Neuronal stem cell (in vitro differentiated cells): ENCODE results near the gene TMEM121.

Source experiments
- DNase-seq: peaks from one replicate; pipeline ENCODE4 v3.0.0-alpha.2; 2013; ENCODE audit warnings: low spot score
- H2AFZ ChIP-seq: one replicate; pipeline ENCODE4 v1.6.1; 2013; ENCODE audit warnings: mild to moderate bottlenecking, low read length, inconsistent platforms
- H2AK5ac ChIP-seq: 2 replicates; pipeline ENCODE4 v1.6.1; 2013; ENCODE audit warnings: low read depth, mild to moderate bottlenecking, inconsistent platforms, low read length, moderate library complexity, mixed read lengths
- H2BK120ac ChIP-seq: 2 replicates; pipeline ENCODE4 v1.6.1; 2013; ENCODE audit warnings: low read depth, mild to moderate bottlenecking, inconsistent platforms, low read length, moderate library complexity, mixed read lengths
- H2BK12ac ChIP-seq: one replicate; pipeline ENCODE4 v1.6.1; 2013; ENCODE audit warnings: low read length, inconsistent platforms
- H2BK15ac ChIP-seq: 2 replicates; pipeline ENCODE4 v1.6.1; 2013; ENCODE audit warnings: mild to moderate bottlenecking, low read length, inconsistent platforms, mixed read lengths
- H2BK5ac ChIP-seq: one replicate; pipeline ENCODE4 v1.6.1; 2013; ENCODE audit warnings: inconsistent platforms, mild to moderate bottlenecking, low read length, moderate library complexity
- H3K14ac ChIP-seq: one replicate; pipeline ENCODE4 v1.6.1; 2013; ENCODE audit warnings: low read length, inconsistent platforms
- H3K18ac ChIP-seq: 2 replicates; pipeline ENCODE4 v1.6.1; 2013; ENCODE audit warnings: low read length, inconsistent platforms
- H3K23ac ChIP-seq: 2 replicates; pipeline ENCODE4 v1.6.1; 2013; ENCODE audit warnings: low read depth, mild to moderate bottlenecking, mixed read lengths, low read length, inconsistent platforms; ENCODE audit not compliant: poor library complexity
- H3K27ac ChIP-seq: replicated peaks from 3 replicates; pipeline ENCODE4 v1.5.1; 2013; ENCODE audit warnings: low read length, inconsistent platforms
- H3K27me3 ChIP-seq, 3 experiments: 2 replicates each; pipeline ENCODE4 v1.6.1; 2013; ENCODE audit warnings: low read length in 3 of 3, mild to moderate bottlenecking in 2 of 3, inconsistent platforms in 1 of 3, low read depth in 1 of 3, mixed read lengths in 1 of 3, moderate library complexity in 1 of 3; ENCODE audit not compliant: control insufficient read depth in 3 of 3, insufficient read depth in 3 of 3
- H3K36me3 ChIP-seq, 2 donors: replicated peaks in 1 of 2; 2 replicates each; pipeline ENCODE4 v1.6.1; 2013; ENCODE audit warnings: low read length in 2 of 2; ENCODE audit not compliant: control insufficient read depth in 2 of 2, insufficient read depth in 2 of 2
- H3K4ac ChIP-seq: 2 replicates; pipeline ENCODE4 v1.6.1; 2013; ENCODE audit warnings: inconsistent platforms, mild to moderate bottlenecking, low read length, moderate library complexity
- H3K4me1 ChIP-seq, 2 donors: 1 replicate in 1 of 2; 2 replicates in 1 of 2; pipeline ENCODE4 v1.6.1; 2013; ENCODE audit warnings: low read length in 2 of 2, low read depth in 1 of 2; ENCODE audit not compliant: control insufficient read depth in 2 of 2, insufficient read depth in 1 of 2
- H3K4me2 ChIP-seq: one replicate; pipeline ENCODE4 v1.6.1; 2013; ENCODE audit warnings: mild to moderate bottlenecking, low read length, inconsistent platforms; ENCODE audit not compliant: insufficient read depth, poor library complexity, severe bottlenecking
- H3K4me3 ChIP-seq, 2 donors: 2 replicates each; pipeline ENCODE4 v1.5.1; 2013; ENCODE audit warnings: low read length in 2 of 2, mild to moderate bottlenecking in 2 of 2, inconsistent platforms in 1 of 2, moderate library complexity in 1 of 2
- H3K79me1 ChIP-seq: one replicate; pipeline ENCODE4 v1.6.1; 2013; ENCODE audit warnings: low read depth, mild to moderate bottlenecking, inconsistent platforms, low read length, moderate library complexity
- H3K9ac ChIP-seq: one replicate; pipeline ENCODE4 v1.6.1; 2013; ENCODE audit warnings: mild to moderate bottlenecking, low read depth, low read length, inconsistent platforms; ENCODE audit not compliant: poor library complexity
- H3K9me3 ChIP-seq, 2 donors: replicated peaks in 1 of 2; 2 replicates each; pipeline versions ENCODE3 to v1.6.1; 2013; ENCODE audit warnings: low read length in 2 of 2, mild to moderate bottlenecking in 2 of 2, inconsistent platforms in 1 of 2, low read depth in 1 of 2, mixed read lengths in 1 of 2, moderate library complexity in 1 of 2; ENCODE audit not compliant: control insufficient read depth in 2 of 2, insufficient read depth in 1 of 2
- H4K8ac ChIP-seq: one replicate; pipeline ENCODE4 v1.6.1; 2013; ENCODE audit warnings: low read depth, mild to moderate bottlenecking, inconsistent platforms, low read length, moderate library complexity
- H4K91ac ChIP-seq: one replicate; pipeline ENCODE4 v1.6.1; 2013; ENCODE audit warnings: low read length, low read depth, mild to moderate bottlenecking, inconsistent platforms; ENCODE audit not compliant: poor library complexity
- WGBS, 2 donors: extraction: QIAGEN DNeasy Blood & Tissue Kit; methylation state at CpG; one replicate each; pipeline ENCODE4 v1.1.7; 2013; ENCODE audit warnings: missing lambda C conversion rate in 2 of 2, mixed read lengths in 1 of 2; ENCODE audit not compliant: insufficient read length in 2 of 2, insufficient replicate concordance in 1 of 2; ENCODE audit errors: extremely low coverage in 2 of 2; 5-methylcytosine and 5-hydroxymethylcytosine counted together

The TMEM121 gene

DNA sequence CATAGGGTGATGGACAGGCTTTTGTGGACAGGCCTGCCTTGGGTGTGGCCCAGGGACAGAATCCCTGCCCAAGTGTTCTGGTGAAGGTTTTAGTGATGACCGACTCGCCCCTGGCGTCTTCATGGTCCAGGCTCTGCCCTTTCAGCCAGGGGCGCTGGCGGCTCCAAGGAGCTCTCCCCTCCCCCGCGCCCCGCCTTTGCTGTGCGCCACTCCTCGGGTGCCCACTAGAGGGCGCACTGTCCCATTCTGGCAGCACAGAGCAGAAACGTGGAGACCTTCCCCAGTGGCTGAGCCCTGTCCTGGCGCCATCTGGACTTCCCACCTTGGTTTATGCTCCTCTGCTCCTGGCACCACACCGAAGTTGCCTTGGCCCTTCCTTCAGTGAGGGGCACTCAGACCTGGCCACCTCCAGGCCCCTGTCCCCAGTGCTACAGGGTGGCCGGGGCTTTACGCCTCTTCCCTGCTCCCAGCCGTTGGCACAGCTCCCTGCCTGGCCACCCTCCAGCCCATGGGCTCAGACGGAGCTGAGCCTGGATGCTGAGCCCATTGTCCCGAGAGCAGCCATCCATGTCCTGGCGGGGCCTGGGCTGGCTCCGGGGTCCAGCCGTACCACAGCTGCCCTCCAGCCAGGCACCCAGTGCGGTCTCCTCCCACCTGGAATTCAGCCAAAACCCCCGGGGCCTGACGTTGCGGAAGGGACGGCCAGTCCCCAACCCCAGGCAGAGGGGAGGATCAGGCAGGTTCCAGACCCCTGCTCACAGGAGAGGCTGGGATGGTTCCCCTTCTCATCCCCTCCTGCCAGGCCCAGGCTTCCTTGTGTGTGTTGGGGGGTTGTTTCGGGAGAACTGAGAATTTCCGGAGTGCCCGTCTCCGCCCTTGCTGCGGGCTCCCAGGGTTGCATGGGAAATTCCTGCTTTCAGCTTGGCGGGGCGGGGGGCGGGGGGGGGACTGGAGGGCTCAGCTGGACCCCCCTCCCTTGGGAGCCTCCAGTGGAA is 45.3 kb upstream of the TMEM121 start:
- Histone ChIP-seq H3K79me1 (peaks cover 5% of the 10 kb centered on the region), H2BK5ac (peak overlapping the region; percentile 82), H3K4me2 (peak overlapping the region; percentile 48), H3K9ac (no peak overlapping the region), H4K91ac (peak overlapping the region; percentile 89), H3K27me3 (peaks cover 0 to 60% (median 22%) of the 10 kb centered on the region in 3 experiments), H3K9me3 (peaks cover 0 to 6% of the 10 kb centered on the region in 2 donors), H3K36me3 (no peaks in the 10 kb centered on the region), H4K8ac (peak overlapping the region; percentile 92), H3K23ac (peak overlapping the region; percentile 93), H3K18ac (peak overlapping the region; percentile 100), H3K27ac (no peak overlapping the region), H2BK15ac (peak overlapping the region; percentile 100), H3K4me1 (peaks cover 51 to 72% of the 10 kb centered on the region in 2 donors), H2AK5ac (peak overlapping the region; percentile 100), H3K4me3 (peak overlapping the region in 1 of 2 donors; percentile 5), H2AFZ (no peak overlapping the region), H3K14ac (peak overlapping the region; percentile 99), H2BK120ac (peak overlapping the region; percentile 99), H3K4ac (peak overlapping the region; percentile 93), H2BK12ac (peak overlapping the region; percentile 97)
- peak; percentile 88 for DNase-seq
- no CpG with 5 or more reads among the region's 35 CpGs for WGBS, 2 donors

DNA sequence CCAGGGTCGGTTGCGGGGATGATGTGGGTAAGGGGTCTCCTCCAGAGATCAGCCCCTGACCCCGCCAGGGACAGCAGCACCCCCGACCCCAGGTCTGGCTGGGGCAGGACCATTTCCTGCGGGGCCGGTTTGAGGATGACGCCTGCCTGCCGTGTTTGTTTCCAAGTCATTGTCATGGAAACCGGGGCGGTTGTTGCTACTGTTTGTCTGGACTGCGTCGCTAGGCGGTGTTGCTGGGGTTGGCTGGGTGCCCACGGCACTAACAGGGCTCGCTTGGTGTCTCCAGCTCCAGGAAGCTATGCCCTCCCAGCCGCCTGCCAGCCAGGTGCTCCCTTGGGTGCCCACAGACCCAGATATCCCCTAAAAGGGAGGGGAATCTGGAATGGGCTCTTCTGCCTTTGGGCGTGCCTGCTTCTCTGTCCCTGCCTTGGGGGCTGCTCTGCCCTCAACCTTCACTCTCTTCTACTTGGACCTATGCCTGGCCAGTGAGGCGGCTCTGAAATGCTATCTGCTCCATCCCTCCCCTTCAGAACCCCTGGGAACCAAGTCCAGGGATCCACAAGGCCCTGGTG is 44.4 kb upstream of the TMEM121 start:
- H2BK120ac ChIP-seq, result peak overlapping the region; percentile 21
- H3K9ac ChIP-seq, result no peak overlapping the region
- H3K23ac ChIP-seq, result peak overlapping the region; percentile 30
- peak overlapping the region; percentile 97 for H2BK12ac ChIP-seq
- H2BK5ac ChIP-seq, result peak overlapping the region; percentile 83
- H2AFZ ChIP-seq, result no peak overlapping the region
- no peak overlapping the region for H4K8ac ChIP-seq
- H2BK15ac ChIP-seq, result peak overlapping the region; percentile 60
- H2AK5ac ChIP-seq, result peak overlapping the region; percentile 77
- H3K4me3 ChIP-seq, result no peak overlapping the region
- H3K4me1 ChIP-seq, result peaks cover 50 to 63% of the 10 kb centered on the region in 2 donors
- H4K91ac ChIP-seq, result no peak overlapping the region
- no CpG with 5 or more reads among the region's 18 CpGs for WGBS, 2 donors
- H3K4ac ChIP-seq, result peak overlapping the region; percentile 92
- no peaks in the 10 kb centered on the region for H3K36me3 ChIP-seq
- DNase-seq, result no peak
- peak overlapping the region; percentile 55 for H3K4me2 ChIP-seq
- peaks cover 5% of the 10 kb centered on the region for H3K79me1 ChIP-seq
- H3K27ac ChIP-seq, result no peak overlapping the region
- peaks cover 0 to 60% (median 21%) of the 10 kb centered on the region in 3 experiments for H3K27me3 ChIP-seq
- H3K9me3 ChIP-seq, result peaks cover 0 to 6% of the 10 kb centered on the region in 2 donors
- no peak overlapping the region for H3K14ac ChIP-seq
- H3K18ac ChIP-seq, result peak overlapping the region; percentile 33

DNA sequence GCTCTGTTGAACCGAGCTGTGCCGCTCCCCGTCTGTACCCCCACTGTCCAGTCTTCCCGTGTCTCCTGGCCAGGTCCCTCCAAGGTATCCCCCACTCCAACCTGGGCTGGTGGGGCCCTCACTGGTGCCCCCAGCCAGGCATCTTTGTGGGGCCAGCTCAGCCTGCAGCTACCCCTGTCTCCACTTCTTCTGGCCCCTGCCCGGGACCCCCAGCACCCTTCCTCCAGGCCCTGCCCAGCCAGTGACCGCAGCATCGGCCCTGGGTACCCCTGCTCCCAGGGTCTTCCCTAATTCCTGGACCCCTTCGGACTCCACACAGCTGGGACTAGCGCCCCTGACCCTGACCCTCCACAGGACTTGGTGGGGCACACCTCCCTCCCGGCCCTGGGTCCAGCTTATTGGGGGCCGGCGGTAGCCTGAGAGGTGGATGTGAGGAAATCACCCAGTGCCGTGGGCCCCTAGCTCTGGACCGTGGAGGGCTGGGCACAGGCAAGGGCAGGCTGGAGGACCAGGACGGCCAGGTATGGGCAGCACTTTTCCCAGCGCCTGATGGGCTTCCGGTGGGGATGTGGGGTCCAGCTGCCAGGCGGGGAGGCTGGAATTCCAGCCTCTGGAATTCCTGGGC is 43.8 kb upstream of the TMEM121 start:
- H3K4me3 ChIP-seq, result no peak overlapping the region
- H2BK120ac ChIP-seq, result peak overlapping the region; percentile 99
- H2BK15ac ChIP-seq, result peak overlapping the region; percentile 60
- no peak overlapping the region for H3K27ac ChIP-seq
- H3K36me3 ChIP-seq, result no peaks in the 10 kb centered on the region
- no peak overlapping the region for H2AFZ ChIP-seq
- no CpG with 5 or more reads among the region's 18 CpGs for WGBS, 2 donors
- H4K8ac ChIP-seq, result no peak overlapping the region
- no peak overlapping the region for H3K4me2 ChIP-seq
- H2BK12ac ChIP-seq, result peak overlapping the region; percentile 97
- peak overlapping the region; percentile 59 for H4K91ac ChIP-seq
- H3K4ac ChIP-seq, result peak overlapping the region; percentile 92
- peak overlapping the region; percentile 83 for H2BK5ac ChIP-seq
- peak overlapping the region; percentile 57 for H3K23ac ChIP-seq
- H3K27me3 ChIP-seq, result peaks cover 0 to 58% (median 21%) of the 10 kb centered on the region in 3 experiments
- no peak for DNase-seq
- H3K9me3 ChIP-seq, result peaks cover 0 to 6% of the 10 kb centered on the region in 2 donors
- peak overlapping the region; percentile 33 for H3K18ac ChIP-seq
- peak overlapping the region; percentile 77 for H2AK5ac ChIP-seq
- H3K4me1 ChIP-seq, result peaks cover 50 to 60% of the 10 kb centered on the region in 2 donors
- H3K79me1 ChIP-seq, result peaks cover 2% of the 10 kb centered on the region
- peak overlapping the region; percentile 61 for H3K9ac ChIP-seq
- peak overlapping the region; percentile 58 for H3K14ac ChIP-seq
